ENCODE results near the gene ANO4.

DNA sequence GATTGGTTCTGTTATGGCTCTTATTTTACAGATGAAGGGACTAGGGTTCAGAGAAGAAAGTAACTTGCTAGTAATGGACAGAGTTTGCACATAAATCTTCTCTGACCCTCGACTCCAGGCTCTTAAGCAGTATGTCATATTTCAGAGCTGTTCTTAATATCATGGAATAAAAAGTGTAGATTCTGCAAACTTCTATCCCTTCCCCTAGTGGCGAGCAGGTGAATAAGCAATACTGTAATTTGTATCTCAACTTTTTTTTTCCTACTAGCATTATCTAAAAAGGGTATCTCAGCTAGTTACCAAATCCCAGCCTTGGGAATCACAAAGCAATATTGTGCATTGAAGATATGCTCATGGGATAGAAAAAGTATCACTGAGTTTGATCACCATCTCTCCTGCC, 83.2 kb downstream of the ANO4 start:
- TF ChIP-seq POLR2AphosphoS5 (IDR thresholded peaks at IDR 0.05): no peak
- TF ChIP-seq, protein P1, sequence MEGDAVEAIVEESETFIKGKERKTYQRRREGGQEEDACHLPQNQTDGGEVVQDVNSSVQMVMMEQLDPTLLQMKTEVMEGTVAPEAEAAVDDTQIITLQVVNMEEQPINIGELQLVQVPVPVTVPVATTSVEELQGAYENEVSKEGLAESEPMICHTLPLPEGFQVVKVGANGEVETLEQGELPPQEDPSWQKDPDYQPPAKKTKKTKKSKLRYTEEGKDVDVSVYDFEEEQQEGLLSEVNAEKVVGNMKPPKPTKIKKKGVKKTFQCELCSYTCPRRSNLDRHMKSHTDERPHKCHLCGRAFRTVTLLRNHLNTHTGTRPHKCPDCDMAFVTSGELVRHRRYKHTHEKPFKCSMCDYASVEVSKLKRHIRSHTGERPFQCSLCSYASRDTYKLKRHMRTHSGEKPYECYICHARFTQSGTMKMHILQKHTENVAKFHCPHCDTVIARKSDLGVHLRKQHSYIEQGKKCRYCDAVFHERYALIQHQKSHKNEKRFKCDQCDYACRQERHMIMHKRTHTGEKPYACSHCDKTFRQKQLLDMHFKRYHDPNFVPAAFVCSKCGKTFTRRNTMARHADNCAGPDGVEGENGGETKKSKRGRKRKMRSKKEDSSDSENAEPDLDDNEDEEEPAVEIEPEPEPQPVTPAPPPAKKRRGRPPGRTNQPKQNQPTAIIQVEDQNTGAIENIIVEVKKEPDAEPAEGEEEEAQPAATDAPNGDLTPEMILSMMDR (IDR thresholded peaks at IDR 0.05): no peak

Data from prostate gland (tissue), 2 donors.